GM12878 (cell line): Measurements from ENCODE around the gene DOHH. TPM values are rescaled to one million over a fixed set of nuclear protein-coding genes. Genes with fewer than 3 reads are reported as not detected.

ENCODE experiments used
- ATF7 ChIP-seq: fragments of 450-650 bp; IDR thresholded peaks from 2 replicates; pipeline ENCODE4 v1.6.1; 2016; ENCODE audit warnings: low read depth, mild to moderate bottlenecking
- CEBPZ ChIP-seq: fragments of 150-350 bp; IDR thresholded peaks from 2 replicates; pipeline ENCODE4 v1.6.1; 2016; ENCODE audit warnings: low read depth, low read length
- KDM1A ChIP-seq: fragments of 200-600 bp; sonication (generic); IDR thresholded peaks from 2 replicates; pipeline ENCODE4 v1.6.1; 2016; ENCODE audit warnings: borderline replicate concordance
- LARP7 ChIP-seq: fragments of 450-650 bp; IDR thresholded peaks from 2 replicates; pipeline ENCODE4 v1.6.1; 2017; ENCODE audit warnings: mild to moderate bottlenecking
- polyA plus RNA-seq, 11 experiments: library from polyadenylated mRNA; depleted of rRNA in 4 of 11; unstranded in 6 of 11; stranded (reverse) in 5 of 11; fragments of >200 nt; fragmentation: Nextera tagmentation in 4 of 11; fragmentation: Illumina TruSeq in 1 of 11; extraction: Ambion mirVana in 4 of 11; extraction: Trizol in 1 of 11; gene quantifications; 1 replicate in 1 of 11; 2 replicates in 10 of 11; pipeline versions ENCODE4 v1.2.1 to v1.2.3, GENCODE V29; 2011 to 2016; ENCODE audit warnings: inconsistent platforms in 2 of 11, missing spikeins in 2 of 11, low read depth in 1 of 11
- total RNA-seq, 4 experiments: library from RNA; depleted of rRNA in 3 of 4; stranded (reverse); fragments of >200 nt in 3 of 4; fragmentation: Illumina TruSeq in 1 of 4; extraction: Trizol in 1 of 4; gene quantifications; 2 replicates each; pipeline versions ENCODE4 v1.2.1 to v1.2.3, GENCODE V29; 2013 to 2021
- TF ChIP-seq, protein P1 (sequence below): fragments of 450-650 bp; IDR thresholded peaks from 2 replicates; pipeline ENCODE4 v1.6.1; 2016; ENCODE audit warnings: mild to moderate bottlenecking
- TF ChIP-seq, protein P2 (sequence below): fragments of 450-650 bp; IDR thresholded peaks from 2 replicates; pipeline ENCODE4 v1.6.1; 2016; ENCODE audit warnings: mild to moderate bottlenecking

The DOHH gene
- total and polyA plus RNA-seq, 10 of the 15 experiments (the other 5 are each of a cell fraction or from before 2014, with no cell fraction given), result 0.11 to 28.6 (median 11.7) TPM

DNA sequence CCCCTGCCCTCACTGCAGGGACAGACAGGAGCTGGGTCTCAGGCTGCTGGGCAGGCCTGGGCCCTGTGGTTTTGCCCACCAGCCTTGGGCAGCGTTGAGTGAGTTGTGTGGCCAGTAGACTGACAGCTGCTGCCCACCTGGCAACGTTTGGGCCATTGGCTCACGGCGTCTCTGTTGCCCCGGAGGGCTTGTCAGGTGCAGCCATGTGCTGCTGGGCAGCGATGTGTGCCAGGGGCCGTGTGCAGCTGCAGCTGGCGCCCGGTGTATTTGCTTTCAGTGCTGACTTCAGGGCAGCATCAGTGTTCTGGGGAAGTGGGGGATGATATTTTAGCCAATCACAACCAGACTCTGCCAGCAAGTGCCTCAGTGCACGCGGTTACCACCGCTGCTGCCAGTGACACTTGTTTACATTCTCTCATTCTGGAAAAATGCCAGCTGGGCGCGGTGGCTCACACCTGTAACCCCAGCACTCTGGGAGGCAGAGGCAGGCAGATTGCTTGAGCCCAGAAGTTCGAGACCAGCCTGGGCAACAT, 16.3 kb upstream of the DOHH start (continued):
- TF ChIP-seq CEBPZ, result no peak
- TF ChIP-seq, protein P1, sequence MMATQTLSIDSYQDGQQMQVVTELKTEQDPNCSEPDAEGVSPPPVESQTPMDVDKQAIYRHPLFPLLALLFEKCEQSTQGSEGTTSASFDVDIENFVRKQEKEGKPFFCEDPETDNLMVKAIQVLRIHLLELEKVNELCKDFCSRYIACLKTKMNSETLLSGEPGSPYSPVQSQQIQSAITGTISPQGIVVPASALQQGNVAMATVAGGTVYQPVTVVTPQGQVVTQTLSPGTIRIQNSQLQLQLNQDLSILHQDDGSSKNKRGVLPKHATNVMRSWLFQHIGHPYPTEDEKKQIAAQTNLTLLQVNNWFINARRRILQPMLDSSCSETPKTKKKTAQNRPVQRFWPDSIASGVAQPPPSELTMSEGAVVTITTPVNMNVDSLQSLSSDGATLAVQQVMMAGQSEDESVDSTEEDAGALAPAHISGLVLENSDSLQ, result peak; percentile 17; the same call in 1 of the 2 replicates
- no peak for TF ChIP-seq LARP7
- no peak for TF ChIP-seq KDM1A
- TF ChIP-seq, protein P2, sequence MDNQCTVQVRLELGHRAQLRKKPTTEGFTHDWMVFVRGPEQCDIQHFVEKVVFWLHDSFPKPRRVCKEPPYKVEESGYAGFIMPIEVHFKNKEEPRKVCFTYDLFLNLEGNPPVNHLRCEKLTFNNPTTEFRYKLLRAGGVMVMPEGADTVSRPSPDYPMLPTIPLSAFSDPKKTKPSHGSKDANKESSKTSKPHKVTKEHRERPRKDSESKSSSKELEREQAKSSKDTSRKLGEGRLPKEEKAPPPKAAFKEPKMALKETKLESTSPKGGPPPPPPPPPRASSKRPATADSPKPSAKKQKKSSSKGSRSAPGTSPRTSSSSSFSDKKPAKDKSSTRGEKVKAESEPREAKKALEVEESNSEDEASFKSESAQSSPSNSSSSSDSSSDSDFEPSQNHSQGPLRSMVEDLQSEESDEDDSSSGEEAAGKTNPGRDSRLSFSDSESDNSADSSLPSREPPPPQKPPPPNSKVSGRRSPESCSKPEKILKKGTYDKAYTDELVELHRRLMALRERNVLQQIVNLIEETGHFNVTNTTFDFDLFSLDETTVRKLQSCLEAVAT, result no peak
- TF ChIP-seq ATF7, result no peak
